GM21381 (cell line): ENCODE results near the gene ACSM6.

Experiments
- ATAC-seq: cut with Tn5 transposase; IDR thresholded peaks from one replicate; pipeline ENCODE4 v1.9.1; 2021; ENCODE audit warnings: mild to moderate bottlenecking, moderate library complexity; ENCODE audit not compliant: unreplicated experiment

ACSM6 gene

DNA sequence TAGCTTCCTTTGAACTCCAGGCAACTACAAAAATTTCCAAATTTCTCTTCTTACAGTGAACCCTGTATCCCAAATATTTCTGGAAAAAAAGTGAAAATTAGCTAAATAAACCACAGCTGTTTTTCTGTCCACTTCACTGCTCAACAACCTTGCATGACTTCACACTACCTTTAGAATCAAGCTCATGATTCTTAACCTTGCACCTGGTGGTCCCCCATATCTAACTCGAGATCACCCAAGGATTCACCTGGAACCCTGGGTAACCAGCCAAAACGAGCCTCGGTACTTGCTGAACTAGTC lies 49.2 kb downstream of the ACSM6 start:
- no peak for ATAC-seq

DNA sequence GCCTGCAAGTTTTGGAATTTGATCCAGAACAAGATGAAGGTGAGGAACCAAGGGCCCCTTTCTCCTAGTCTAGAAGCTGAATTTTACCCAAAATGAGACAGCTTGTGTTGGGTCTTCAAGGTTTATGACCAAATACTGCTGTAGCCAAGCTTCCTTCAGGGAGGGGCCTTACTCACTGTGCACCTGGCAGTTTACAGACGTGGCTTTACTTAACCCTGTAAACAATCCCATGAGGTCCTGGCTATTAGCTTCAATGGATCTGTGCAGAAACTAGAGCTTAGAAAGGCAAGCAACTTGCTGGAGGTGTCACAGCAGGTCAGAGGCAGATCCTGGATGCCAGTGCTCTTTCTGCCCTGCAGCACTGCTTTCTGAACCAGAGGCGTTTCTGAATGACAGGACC lies 50.1 kb downstream of the ACSM6 start:
- ATAC-seq, result no peak

DNA sequence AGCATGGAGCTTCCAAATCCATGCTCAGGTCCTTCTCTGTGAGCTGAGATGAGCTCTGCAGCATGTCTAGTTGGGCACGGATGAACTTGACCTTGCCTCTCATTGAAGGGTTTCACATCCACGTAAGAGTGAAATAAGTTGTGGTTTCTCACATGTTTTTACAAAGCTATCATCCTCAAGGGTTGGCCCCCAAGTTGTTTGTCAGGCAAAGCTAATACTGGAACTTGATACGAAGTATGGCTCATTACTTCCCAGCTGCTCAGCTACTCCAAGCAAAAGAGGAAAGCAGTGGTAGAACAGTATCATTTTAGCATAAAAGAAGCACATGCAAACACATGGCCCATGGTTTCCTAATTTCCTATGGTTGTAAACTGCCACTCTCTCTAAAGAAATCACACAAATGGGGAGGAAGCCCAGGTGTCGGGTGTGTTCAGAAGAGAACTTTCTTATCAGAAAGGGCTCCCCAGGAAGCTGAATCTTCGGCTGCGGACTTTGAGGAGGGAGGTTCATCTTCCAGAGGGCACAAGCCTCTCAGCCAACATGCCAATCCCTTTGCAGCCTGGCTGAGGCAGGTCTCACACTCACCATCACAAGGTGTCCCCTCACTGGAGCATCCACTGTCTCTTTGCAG lies 51.5 kb downstream of the ACSM6 start:
- ATAC-seq, result peak; percentile 88

DNA sequence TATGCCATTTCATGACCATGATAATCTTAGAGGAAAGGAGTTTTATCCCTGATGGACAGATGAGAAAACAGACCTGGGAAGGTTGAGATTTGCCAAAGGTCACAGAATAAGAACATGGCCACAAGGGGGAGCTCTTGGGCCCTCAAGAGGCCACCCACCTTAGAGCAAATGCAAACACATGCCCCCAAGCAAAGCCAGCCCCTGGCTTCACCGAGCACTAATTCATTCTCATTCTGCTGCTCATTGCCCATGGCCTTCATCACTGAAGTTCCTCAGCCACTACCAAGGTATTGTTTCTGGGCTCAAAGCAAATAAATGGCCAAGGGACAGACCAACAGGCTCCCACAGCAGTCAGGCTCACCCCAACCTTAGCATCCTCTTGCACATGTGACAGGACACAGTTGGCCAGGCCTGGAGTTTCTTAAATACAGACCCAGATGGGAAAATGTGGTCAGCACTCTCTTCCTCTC lies 52.6 kb downstream of the ACSM6 start:
- no peak for ATAC-seq

DNA sequence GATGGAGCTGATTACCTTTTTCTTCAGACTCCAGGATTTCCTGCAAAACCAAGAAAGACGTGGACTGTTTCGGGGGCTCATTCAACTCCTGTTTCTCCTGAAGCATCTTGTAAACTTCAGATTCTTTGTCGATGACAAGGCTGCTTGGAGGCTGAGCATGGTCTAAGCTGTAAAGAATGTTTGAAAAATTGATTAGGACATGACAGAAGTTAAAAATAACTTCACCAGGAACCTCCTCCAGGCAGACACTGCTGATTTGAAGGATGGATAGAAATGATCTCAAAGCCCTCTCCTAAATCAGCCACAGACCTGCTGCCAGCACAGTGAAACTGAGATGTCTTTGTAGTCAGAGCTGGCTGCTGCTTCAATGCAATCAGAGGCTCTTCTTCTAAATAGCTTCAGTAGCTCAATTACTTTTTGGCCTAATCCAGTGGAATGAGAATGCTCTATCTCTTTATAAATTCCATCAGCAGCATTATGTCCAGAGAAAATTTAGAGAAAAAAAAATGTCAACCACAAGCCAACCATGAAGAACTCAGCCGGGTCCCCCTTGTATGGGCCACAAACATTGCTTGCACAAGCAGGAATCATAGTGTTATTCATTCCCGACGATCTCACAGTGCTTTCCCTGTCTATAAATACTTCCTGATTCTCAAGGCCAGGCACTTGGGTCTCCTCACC lies 53.3 kb downstream of the ACSM6 start:
- ATAC-seq, result no peak

DNA sequence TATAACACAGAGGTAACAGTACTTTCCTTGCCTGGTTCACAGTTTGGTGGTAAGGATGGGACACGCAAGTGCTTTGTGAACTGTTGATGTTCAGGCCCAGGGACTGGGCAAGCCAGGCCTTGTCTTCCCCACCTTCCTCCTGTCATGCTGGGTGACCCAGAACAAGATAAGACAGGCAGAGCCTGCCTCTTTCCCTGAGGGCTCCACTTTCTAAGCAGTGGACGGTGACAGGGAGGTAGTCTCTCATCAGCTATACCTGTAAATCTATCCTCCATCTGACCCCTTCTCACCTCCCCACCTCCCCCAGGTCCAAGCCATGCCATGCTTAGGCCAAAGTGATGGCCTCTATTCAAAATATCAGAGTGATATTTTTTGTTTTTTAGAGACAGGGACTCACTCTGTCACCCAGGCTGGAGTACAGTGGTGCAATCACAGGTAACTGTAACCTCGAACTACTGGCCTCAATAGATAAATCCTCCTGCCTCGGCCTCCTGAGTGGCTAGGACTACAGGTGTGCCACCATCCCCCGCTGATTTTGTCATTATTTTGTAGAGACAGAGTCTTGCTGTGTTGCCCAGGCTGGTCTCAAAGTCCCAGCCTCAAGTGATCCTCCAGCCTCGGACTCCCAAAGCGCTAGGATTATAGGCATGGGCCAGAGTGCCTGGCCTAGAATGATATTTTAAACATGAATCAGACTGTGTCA lies 54.0 kb downstream of the ACSM6 start:
- no peak for ATAC-seq

DNA sequence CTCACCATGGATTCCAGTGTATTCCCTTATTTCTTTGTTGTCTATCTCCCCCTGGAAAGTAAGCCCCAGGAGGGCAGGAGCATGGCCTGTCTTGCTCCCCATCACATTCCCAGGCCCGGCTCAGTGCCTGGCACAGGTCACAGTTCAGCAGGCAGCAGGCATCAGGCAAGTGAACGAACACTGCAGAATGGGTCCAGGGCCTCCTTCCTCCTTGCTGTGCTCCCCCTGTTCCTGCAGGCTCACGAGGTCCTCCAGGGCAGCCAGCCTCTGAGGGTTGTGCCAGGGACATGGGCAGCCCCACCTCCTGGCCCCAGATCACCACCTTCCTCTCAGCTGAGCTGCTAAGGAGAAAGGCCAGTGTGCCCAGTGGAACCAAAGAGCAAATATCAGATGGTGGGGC lies 55.0 kb downstream of the ACSM6 start:
- no peak for ATAC-seq

DNA sequence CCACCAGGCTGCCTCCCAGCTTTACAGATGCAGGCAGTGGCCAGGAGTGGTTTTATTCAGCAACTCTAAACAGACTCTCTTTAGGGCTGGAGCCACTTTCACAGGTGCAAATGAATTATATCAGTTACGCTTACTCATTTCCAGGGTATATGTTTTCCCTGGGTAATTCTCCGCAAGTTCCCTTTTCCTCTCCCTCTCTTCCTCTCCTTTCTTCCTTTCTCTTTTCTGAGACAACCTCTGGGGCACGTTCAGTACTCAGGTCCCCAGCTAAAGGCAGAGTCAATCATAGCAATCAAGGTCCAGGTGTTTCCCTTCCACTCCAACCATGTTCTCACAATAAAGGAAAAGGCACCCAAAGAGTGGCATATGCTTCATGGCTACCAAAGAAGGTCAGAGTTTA lies 55.4 kb downstream of the ACSM6 start:
- ATAC-seq, result no peak

DNA sequence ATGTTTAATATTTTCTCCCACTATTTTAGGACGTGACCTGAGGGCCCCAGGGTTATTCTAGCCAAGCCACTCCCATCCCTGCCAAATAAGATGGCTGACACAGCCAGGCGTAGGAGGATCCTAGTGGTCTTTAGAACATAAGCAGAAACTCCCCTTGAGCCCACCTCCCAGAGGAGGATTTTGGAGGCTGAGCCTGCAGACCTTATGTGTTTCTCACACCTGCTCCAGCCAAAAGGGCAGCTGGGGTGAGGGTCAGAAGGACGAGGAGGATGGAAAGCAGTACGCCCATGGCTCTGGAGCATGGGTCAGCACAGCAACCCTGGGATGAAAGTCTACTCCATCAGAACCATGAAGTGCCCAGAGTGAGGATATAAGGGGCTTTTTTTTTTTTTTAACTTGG lies 56.8 kb downstream of the ACSM6 start:
- ATAC-seq, result no peak

DNA sequence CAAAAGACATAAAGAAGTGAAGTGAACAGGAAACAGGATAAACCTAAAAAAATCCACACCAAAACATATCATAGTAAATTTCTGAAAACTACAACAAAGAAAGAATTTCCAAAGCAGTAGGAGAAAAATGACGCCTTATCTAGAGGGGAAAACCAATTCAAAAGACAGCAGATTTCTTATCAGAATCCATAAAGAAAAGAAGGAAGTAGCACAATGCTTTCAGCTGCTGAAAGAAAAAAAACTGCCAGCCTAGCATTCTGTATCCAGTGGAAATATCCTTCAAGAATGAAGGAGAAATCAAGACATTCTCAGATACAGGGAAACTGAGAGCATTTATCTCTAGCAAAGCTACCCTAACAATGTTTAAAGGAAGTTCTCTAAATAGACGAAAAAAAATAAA lies 59.0 kb downstream of the ACSM6 start:
- ATAC-seq, result no peak

DNA sequence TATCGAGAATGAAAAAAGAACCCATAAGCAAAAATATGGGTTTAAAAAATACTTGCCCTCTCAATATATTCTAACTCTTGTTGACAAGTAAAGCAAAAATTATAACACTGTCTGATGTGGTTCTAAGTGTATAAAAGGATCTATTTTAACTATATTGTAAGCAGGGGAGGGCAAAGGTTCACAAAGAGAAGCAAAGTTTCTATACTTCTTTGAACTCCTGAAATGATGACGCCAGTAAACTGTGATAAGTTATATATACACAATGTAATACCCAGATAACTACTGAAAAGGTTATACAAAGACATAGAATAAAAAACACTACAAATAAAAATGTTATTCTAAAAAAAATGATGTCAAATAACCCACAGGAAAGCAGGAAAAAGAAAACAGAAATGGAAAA lies 59.6 kb downstream of the ACSM6 start:
- no peak for ATAC-seq

DNA sequence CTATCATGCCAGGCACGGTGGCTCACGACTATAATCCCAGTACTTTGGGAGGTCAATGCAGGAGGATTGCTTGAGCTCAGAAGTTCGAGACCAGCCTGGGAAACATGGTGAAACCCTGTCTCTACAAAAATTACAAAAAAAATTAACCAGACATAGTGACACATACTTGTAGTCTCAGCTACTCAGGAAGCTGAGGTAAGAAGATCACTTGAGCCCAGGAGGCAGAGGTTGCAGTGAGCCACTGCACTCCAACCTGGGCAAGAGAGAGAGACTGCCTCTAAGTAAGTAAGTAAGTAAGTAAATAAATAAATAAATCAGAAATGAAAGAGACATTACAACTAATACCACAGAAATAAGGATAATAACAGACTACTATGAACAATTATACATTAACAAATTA lies 60.6 kb downstream of the ACSM6 start:
- ATAC-seq, result no peak

DNA sequence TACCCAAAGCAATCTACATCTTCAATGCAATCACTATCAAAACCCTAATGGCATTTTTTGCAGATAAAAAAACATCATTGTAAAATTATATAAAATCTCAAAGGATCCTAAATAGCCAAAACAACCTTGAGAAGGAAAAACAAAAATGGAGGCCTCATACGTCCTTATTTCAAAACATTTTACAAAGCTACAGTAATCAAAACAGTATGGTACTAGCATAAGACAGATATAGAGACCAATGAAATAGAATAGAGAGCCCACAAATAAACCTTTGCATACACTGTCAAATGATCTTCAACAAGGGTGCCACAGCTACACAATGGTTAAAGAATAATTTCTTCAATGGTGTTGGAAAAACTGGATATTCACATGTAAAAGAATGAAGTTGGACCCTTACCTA lies 62.2 kb downstream of the ACSM6 start:
- no peak for ATAC-seq

DNA sequence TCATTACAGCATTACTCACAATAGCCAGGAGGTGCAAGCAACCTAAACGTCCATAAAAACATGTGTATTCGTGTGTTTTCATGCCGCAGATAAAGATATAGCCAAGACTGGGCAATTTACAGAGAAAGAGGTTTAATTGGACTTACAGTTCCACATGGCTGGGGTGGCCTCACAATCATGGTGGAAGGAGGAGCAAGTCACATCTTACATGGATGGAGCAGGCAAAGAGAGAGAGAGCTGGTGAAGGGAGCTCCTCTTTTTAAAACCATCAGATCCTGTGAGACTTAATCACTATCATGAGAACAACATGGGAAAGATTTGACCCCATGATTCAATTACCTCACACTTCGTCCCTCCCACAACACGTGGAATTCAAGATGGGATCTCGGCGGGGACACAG lies 63.8 kb downstream of the ACSM6 start:
- no peak for ATAC-seq

DNA sequence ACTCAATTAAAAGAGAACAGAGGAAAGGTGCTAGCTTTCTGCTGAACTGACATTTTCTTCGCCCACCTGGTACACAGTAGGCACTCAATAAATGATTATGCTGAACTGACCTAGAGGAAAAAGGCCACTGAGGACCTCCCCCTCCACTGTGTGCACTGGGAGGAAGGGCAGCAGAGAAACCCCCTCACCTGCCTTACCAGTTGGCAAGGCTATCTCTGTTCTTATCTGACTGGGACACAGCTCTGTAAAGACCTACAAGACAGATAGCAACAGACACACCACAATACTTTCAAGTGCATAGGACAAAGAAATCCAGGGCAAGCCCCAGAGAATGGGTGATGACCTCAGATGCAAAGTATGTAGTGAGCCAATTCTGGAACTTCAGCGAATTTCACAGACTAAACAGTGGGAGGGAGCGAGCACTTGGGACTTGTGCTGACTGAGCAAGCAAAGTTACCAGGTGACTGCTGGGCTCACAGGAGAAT lies 66.4 kb downstream of the ACSM6 start:
- peak; percentile 62 for ATAC-seq

DNA sequence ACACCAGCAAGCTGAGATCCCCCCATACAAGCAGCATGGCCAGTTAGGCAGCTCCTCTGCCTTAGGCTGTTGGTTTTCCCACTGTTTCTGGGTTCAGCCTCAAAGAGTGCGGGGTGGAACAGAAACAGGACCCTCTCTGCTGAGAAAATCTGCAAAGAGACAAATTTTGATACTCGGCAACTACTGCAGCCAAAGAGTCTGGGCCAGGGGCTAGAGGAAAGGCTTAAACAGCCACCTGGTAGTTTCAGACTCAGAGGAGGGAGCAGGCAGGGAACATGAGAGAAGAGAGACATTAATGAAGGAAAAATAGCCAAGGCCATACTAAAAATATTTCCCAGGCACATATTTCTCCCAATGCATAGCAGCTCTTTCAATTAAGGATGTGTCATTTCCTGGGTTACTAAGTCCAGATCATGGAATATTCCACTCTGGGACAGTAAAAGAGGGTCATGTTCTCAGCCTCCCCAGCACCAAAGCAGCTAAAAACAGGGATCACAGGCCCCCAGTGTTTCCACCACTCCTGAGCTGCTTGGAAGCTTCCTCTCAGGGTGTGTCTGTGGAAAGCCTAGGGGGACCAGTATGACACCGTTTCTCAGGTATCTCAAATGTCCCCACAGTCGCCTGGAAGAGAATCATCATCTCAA lies 67.0 kb downstream of the ACSM6 start:
- ATAC-seq, result no peak

DNA sequence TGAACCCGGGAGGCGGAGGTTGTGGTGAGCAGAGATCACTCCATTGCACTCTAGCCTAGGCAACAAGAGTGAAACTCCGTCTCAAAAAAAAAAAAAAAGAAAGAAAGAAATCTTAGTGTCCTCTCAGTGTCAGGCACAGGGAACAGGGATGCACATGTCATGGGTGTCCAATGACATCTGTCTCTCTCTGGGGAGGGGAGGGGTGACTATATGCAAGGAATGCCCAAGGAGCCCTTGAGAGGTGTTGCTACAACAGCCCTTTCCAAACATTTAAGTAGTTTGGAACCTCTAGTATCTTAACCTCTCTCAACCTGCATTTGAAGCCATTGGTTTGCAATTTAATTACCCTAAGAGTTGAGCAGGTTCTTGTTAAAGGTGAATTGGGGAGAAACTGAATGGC lies 67.9 kb downstream of the ACSM6 start:
- no peak for ATAC-seq

DNA sequence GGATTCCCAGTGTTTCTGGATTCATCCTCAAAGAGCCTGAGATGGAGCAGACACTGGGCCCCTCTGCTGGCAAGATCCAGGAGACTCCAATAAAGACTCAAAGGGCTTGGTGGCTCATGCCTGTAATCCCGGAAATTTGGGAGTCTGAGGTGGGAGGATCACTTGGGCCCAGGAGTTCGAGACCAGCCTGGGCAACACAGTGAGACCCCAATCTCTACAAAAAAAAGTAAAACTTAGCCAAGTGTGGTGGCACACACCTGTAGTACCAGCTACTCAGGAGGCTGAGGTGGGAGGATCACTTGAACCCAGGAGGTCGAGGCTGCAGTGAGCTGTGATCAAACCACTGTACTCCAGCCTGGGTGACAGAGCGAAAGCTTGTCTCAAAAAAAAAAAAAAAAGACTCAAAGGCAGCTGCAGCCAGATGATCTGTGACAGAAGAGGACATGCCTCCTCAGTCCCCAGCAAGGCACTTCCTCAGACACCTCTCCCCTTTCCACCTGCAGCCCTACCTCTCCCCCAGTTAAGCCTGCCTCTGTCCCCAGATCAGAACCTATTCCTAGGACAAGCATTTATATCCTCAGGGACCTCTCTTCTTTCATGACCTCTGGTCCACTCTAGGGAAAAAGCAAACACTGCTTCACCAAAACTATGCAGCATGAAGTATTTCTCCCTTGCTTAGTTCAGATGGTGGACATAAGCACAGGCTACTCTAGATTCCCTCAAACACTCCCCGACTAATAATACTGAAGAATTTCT lies 68.9 kb downstream of the ACSM6 start:
- no peak for ATAC-seq

DNA sequence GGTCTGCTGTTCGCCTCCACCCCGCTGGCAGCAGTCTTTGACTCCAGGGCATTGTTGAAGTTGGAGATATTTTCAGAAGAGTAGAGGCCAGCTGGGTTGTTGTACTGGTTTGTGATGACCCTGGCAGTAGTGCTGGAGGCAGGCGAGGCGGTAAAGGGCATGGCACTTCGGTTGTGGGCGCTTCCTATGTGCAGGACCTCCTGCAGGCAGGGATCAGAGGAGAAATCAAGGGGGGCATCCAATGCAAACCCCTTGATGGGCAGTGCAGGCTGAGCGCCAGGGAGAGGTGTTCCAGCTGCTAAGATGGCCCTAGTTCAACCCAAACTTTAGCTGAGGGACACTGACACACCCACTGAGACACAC lies 69.8 kb downstream of the ACSM6 start:
- ATAC-seq, result no peak

DNA sequence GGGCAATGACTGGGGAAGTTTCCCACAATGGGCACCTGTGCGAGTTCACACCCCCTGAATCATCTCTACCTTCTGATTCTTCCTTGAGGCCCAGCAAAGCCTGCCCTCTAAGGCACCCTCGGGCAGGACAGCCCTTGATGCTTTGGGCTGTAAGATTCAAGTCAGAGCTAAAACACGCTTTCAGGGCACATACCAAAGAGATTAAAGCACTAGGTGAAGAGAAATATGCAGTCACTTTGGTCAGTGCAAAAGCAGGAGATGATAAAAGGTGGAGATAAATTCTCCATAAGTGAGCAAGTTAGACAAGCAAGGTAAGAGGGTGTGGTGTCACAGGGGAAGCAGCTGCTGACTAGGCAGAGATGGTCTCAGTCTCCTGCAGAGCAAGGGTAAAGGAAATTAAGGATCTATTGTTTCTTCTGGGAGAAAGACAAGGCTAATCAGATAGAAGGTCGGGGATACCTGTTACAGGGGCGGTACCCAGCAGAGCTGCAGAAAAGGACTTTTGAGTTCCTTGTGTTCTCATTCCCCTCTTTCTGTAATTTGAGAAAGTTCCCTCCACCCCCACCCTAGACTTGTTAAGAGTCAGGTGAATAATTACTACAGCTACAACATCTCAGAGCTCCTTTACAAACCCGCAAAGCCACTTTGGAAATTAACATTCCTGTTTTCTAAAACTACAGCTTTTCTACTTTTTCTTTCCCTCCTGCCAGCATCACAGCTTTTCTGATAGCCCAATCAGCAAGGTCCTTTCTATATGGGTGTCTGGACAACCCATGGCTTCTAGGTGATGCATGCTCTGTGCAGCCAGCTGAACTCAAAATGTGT lies 70.4 kb downstream of the ACSM6 start:
- ATAC-seq, result no peak
